SK-N-SH treated with all-trans-retinoic acid at 6 μM for 48 hours (cell line): ENCODE measurements around the gene FAM184B.

ENCODE experiments used
- ATAC-seq: fragments of 200-7000 bp; cut with Tn5 transposase; 3 replicates; pipeline ENCODE4 v1.9.1; 2020; ENCODE audit warnings: mild to moderate bottlenecking, moderate library complexity
- ARNTL ChIP-seq: fragments of 450-650 bp; formaldehyde crosslinking; IDR thresholded peaks from 2 replicates; pipeline ENCODE4 v1.5.0; 2020; ENCODE audit warnings: low read depth, mild to moderate bottlenecking, moderate library complexity, borderline replicate concordance
- CSDC2 ChIP-seq: fragments of 250-450 bp; sonication (Bioruptor Pico); IDR thresholded peaks from 2 replicates; pipeline ENCODE4 v1.5.0; 2020; ENCODE audit warnings: mild to moderate bottlenecking, moderate library complexity
- ESRRG ChIP-seq: fragments of 250-450 bp; sonication (Bioruptor Pico); IDR thresholded peaks from 2 replicates; pipeline ENCODE4 v1.6.1; 2021; ENCODE audit warnings: mild to moderate bottlenecking
- GLIS3 ChIP-seq: fragments of 250-450 bp; sonication (Bioruptor Pico); IDR thresholded peaks from 2 replicates; pipeline ENCODE4 v1.5.0; 2020; ENCODE audit warnings: mild to moderate bottlenecking, moderate library complexity
- ISL1 ChIP-seq: fragments of 250-450 bp; sonication (Bioruptor Pico); IDR thresholded peaks from 2 replicates; pipeline ENCODE4 v2.1.2; 2022; ENCODE audit warnings: mild to moderate bottlenecking, moderate library complexity
- OSR1 ChIP-seq: fragments of 250-450 bp; sonication (Bioruptor Pico); IDR thresholded peaks from 2 replicates; pipeline ENCODE4 v1.8.0; 2022; ENCODE audit warnings: moderate library complexity, mild to moderate bottlenecking, inconsistent platforms
- PPARA ChIP-seq: fragments of 250-450 bp; sonication (Bioruptor Pico); IDR thresholded peaks from 2 replicates; pipeline ENCODE4 v1.5.0; 2020; ENCODE audit warnings: mild to moderate bottlenecking, borderline replicate concordance
- SNAI2 ChIP-seq: fragments of 250-450 bp; sonication (Bioruptor Pico); IDR thresholded peaks from 2 replicates; pipeline ENCODE4 v1.5.0; 2020; ENCODE audit warnings: mild to moderate bottlenecking, moderate library complexity
- TCF4 ChIP-seq: fragments of 250-450 bp; sonication (Bioruptor Pico); IDR thresholded peaks from 2 replicates; pipeline ENCODE4 v1.8.0; 2021; ENCODE audit warnings: mild to moderate bottlenecking, moderate library complexity, borderline replicate concordance
- TOX ChIP-seq: fragments of 250-450 bp; sonication (Bioruptor Pico); IDR thresholded peaks from 2 replicates; pipeline ENCODE4 v1.8.0; 2021; ENCODE audit warnings: mild to moderate bottlenecking, moderate library complexity, borderline replicate concordance
- ZFP3 ChIP-seq: fragments of 250-450 bp; sonication (Bioruptor Pico); IDR thresholded peaks from 2 replicates; pipeline ENCODE4 v1.5.0; 2020; ENCODE audit warnings: mild to moderate bottlenecking, moderate library complexity
- ZNF565 ChIP-seq: fragments of 450-650 bp; formaldehyde crosslinking; conservative IDR thresholded peaks from 2 replicates; pipeline ENCODE4 v1.5.0; 2020; ENCODE audit warnings: low read depth, mild to moderate bottlenecking, moderate library complexity
- ZNF70 ChIP-seq: fragments of 450-650 bp; formaldehyde crosslinking; IDR thresholded peaks from 2 replicates; pipeline ENCODE4 v1.5.0; 2020; ENCODE audit warnings: mild to moderate bottlenecking, moderate library complexity
- ZNF8 ChIP-seq: fragments of 450-650 bp; formaldehyde crosslinking; IDR thresholded peaks from 2 replicates; pipeline ENCODE4 v1.5.0; 2020; ENCODE audit warnings: mild to moderate bottlenecking, moderate library complexity
- TF ChIP-seq, protein P1 (sequence below): fragments of 250-450 bp; sonication (Bioruptor Pico); IDR thresholded peaks from 2 replicates; pipeline ENCODE4 v1.5.0; 2020; ENCODE audit warnings: mild to moderate bottlenecking, moderate library complexity
- TF ChIP-seq, protein P2 (sequence below): fragments of 250-450 bp; sonication (Bioruptor Pico); IDR thresholded peaks from 2 replicates; pipeline ENCODE4 v1.8.0; 2020; ENCODE audit warnings: mild to moderate bottlenecking, moderate library complexity, borderline replicate concordance
- TF ChIP-seq, protein P3 (sequence below): fragments of 250-450 bp; sonication (Bioruptor Pico); IDR thresholded peaks from 2 replicates; pipeline ENCODE4 v1.5.1; 2020; ENCODE audit warnings: low read depth, mild to moderate bottlenecking, moderate library complexity
- TF ChIP-seq, protein P4 (sequence below): fragments of 250-450 bp; sonication (Bioruptor Pico); IDR thresholded peaks from 2 replicates; pipeline ENCODE4 v1.8.0; 2021; ENCODE audit warnings: low read depth, mild to moderate bottlenecking, moderate library complexity, borderline replicate concordance

Gene FAM184B

DNA sequence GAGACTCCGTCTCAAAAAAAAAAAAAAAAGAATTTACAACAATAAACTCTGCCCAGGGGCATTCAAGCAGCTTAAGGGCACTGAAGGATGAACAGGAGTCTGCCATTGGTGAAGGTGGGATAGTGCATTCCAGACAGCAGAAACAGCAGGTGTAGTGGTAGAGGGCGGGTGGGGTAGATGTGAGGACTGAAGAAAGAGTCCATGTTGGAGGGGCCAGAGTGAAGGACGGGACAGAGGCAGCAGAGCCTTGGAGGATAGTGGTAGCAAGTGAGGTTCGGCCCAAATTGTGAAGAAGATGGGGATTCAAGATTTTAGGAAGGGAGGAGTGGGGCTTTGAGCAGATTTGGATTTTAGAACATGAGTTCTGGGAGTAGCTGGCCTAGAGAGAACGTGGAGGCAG lies 91.3 kb downstream of the FAM184B start:
- ATAC-seq, result no peak
- TF ChIP-seq TCF4 (CRISPR knock-in tag) (no peak), ESRRG (CRISPR knock-in tag) (no peak), ZFP3 (CRISPR knock-in tag) (no peak), OSR1 (no peak)
- TF ChIP-seq, protein P1, sequence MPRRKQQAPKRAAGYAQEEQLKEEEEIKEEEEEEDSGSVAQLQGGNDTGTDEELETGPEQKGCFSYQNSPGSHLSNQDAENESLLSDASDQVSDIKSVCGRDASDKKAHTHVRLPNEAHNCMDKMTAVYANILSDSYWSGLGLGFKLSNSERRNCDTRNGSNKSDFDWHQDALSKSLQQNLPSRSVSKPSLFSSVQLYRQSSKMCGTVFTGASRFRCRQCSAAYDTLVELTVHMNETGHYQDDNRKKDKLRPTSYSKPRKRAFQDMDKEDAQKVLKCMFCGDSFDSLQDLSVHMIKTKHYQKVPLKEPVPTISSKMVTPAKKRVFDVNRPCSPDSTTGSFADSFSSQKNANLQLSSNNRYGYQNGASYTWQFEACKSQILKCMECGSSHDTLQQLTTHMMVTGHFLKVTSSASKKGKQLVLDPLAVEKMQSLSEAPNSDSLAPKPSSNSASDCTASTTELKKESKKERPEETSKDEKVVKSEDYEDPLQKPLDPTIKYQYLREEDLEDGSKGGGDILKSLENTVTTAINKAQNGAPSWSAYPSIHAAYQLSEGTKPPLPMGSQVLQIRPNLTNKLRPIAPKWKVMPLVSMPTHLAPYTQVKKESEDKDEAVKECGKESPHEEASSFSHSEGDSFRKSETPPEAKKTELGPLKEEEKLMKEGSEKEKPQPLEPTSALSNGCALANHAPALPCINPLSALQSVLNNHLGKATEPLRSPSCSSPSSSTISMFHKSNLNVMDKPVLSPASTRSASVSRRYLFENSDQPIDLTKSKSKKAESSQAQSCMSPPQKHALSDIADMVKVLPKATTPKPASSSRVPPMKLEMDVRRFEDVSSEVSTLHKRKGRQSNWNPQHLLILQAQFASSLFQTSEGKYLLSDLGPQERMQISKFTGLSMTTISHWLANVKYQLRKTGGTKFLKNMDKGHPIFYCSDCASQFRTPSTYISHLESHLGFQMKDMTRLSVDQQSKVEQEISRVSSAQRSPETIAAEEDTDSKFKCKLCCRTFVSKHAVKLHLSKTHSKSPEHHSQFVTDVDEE, result no peak
- TF ChIP-seq, protein P2, sequence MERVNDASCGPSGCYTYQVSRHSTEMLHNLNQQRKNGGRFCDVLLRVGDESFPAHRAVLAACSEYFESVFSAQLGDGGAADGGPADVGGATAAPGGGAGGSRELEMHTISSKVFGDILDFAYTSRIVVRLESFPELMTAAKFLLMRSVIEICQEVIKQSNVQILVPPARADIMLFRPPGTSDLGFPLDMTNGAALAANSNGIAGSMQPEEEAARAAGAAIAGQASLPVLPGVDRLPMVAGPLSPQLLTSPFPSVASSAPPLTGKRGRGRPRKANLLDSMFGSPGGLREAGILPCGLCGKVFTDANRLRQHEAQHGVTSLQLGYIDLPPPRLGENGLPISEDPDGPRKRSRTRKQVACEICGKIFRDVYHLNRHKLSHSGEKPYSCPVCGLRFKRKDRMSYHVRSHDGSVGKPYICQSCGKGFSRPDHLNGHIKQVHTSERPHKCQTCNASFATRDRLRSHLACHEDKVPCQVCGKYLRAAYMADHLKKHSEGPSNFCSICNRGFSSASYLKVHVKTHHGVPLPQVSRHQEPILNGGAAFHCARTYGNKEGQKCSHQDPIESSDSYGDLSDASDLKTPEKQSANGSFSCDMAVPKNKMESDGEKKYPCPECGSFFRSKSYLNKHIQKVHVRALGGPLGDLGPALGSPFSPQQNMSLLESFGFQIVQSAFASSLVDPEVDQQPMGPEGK (CRISPR knock-in tag), result no peak

DNA sequence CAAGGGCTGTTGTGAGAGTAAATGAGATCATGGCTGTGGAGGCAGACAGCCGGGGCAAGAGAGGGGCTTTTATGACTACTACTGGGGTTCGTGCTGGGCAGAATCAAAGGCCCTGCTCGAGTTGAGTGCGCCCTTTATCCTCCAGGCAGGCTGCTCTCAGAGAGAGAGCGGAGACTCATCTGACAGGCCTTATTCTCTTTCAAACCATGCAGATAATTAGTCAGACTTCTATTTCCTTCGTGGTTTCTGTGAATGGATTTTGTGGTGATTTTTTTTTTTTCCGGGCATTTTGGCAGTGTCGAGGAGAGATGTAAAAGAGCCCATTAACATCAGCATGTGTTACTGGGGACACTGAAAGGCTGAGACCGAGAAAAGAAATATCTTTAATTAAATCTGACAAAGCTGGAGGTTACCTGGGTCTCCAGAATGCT lies 93.4 kb downstream of the FAM184B start:
- no peak for ATAC-seq
- TF ChIP-seq ZNF8 (CRISPR knock-in tag) (no peak), SNAI2 (CRISPR knock-in tag) (no peak), GLIS3 (CRISPR knock-in tag) (no peak), OSR1 (no peak), ISL1 (CRISPR knock-in tag) (no peak), CSDC2 (CRISPR knock-in tag) (no peak)
- TF ChIP-seq, protein P3, sequence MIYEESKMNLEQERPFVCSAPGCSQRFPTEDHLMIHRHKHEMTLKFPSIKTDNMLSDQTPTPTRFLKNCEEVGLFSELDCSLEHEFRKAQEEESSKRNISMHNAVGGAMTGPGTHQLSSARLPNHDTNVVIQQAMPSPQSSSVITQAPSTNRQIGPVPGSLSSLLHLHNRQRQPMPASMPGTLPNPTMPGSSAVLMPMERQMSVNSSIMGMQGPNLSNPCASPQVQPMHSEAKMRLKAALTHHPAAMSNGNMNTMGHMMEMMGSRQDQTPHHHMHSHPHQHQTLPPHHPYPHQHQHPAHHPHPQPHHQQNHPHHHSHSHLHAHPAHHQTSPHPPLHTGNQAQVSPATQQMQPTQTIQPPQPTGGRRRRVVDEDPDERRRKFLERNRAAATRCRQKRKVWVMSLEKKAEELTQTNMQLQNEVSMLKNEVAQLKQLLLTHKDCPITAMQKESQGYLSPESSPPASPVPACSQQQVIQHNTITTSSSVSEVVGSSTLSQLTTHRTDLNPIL (CRISPR knock-in tag), result no peak
- TF ChIP-seq, protein P4, sequence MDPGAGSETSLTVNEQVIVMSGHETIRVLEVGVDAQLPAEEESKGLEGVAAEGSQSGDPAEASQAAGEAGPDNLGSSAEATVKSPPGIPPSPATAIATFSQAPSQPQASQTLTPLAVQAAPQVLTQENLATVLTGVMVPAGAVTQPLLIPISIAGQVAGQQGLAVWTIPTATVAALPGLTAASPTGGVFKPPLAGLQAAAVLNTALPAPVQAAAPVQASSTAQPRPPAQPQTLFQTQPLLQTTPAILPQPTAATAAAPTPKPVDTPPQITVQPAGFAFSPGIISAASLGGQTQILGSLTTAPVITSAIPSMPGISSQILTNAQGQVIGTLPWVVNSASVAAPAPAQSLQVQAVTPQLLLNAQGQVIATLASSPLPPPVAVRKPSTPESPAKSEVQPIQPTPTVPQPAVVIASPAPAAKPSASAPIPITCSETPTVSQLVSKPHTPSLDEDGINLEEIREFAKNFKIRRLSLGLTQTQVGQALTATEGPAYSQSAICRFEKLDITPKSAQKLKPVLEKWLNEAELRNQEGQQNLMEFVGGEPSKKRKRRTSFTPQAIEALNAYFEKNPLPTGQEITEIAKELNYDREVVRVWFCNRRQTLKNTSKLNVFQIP, result no peak
- TF ChIP-seq, all 23 proteins: peak for 0

DNA sequence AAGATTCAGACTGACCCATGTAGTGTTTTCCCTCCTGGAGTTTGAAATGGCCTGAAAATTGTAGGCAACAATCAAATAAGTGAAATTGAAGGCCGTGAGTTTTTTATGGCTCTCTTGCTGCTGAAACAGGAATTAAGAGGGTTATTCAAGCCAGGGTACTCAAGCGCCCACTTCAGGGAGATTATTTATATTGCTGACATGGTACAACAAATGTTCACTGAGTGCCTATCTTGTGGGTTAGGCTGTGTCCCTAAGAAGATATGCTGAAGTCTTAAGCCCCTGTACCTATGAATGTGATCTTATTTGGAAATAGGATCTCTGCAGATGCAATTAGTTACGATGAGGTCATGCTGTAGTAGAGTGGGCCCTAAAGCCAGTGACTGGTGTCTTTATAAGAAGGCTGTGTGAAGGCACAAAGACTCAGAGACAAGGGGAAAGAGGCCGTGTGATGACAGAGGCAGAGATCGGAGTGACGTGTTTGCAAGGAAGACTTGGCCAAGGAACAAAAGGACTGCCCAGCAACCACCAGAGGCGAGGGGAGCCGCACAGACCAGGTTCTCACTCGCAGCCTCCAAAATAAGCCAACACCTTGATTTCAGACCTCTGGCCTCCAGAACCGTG lies 94.1 kb downstream of the FAM184B start:
- no peak for ATAC-seq
- TF ChIP-seq ZNF565 (CRISPR knock-in tag) (no peak), ZNF70 (no peak), ZFP3 (CRISPR knock-in tag) (no peak), ESRRG (CRISPR knock-in tag) (no peak), TOX (CRISPR knock-in tag) (no peak), GLIS3 (CRISPR knock-in tag) (no peak), ARNTL (CRISPR knock-in tag) (no peak), OSR1 (no peak), PPARA (CRISPR knock-in tag) (no peak)
- TF ChIP-seq, protein P1, result no peak
